ENCODE measurements around the gene PAK4.

Gene PAK4

GRCh38 chr19:39127812-39128515, 2.4 kb downstream of the PAK4 start:
- no peaks in the 10 kb centered on the region for H3K9me3 Mint-ChIP-seq
- ATAC-seq (replicated peaks): no peak
- peaks cover 20% of the 10 kb centered on the region for H3K36me3 Mint-ChIP-seq (ENCODE audit: insufficient read depth)
- no peak for DNase-seq
- H3K27ac Mint-ChIP-seq: peak overlapping the region; percentile 94 to 98
- H3K4me1 Mint-ChIP-seq (ENCODE audit: low read depth in 2 of 2): peaks cover 52 to 57% of the 10 kb centered on the region in 2 donors
- no peaks in the 10 kb centered on the region for H3K27me3 Mint-ChIP-seq
- H3K4me3 Mint-ChIP-seq: no peak overlapping the region

DNA sequence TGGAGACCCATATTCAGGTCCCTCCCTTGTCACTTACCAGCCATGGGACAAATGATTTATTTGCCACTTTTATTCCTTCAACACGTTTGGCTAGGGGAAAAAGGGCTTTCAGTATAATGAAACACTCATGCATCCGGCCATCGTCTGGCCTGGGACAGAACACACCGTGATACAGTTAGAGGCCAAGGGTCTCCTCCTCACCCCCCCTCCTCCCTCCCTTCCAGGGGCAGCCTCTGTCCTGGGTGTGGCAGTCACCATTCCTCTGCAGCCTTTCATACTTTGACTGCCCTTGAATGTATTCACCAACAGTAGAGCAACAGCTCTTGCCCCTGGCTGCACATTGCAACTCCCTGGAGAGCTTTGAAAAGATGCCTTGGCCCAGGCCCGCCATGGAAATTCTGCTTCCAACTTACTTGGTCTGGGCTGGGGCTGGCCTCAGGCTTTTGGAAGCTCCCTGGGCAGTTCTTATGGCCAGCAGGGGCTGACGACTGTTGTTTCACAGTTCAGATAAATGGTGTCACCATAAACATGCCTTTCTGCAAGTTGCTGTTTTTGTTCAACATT, 3.0 kb downstream of the PAK4 start:
- ATAC-seq (replicated peaks): no peak

GRCh38 chr19:39129116-39129515, 3.5 kb downstream of the PAK4 start:
- Mint-ChIP-seq H3K4me3 (no peak overlapping the region), H3K36me3 (ENCODE audit: insufficient read depth) (peaks cover 23% of the 10 kb centered on the region), H3K27ac (peak overlapping the region; percentile 44 to 60), H3K9me3 (no peaks in the 10 kb centered on the region), H3K27me3 (no peaks in the 10 kb centered on the region), H3K4me1 (ENCODE audit: low read depth in 2 of 2) (peaks cover 50 to 57% of the 10 kb centered on the region in 2 donors)
- DNase-seq: no peak
- ATAC-seq (replicated peaks): no peak

More for the DNA sequence above, 3.0 kb downstream of the PAK4 start:
- no peak for DNase-seq
- Mint-ChIP-seq H3K9me3 (no peaks in the 10 kb centered on the region), H3K27me3 (no peaks in the 10 kb centered on the region), H3K36me3 (ENCODE audit: insufficient read depth) (peaks cover 20% of the 10 kb centered on the region), H3K4me1 (ENCODE audit: low read depth in 2 of 2) (peaks cover 52 to 58% of the 10 kb centered on the region in 2 donors), H3K4me3 (no peak overlapping the region), H3K27ac (peak overlapping the region; percentile 44 to 60)

- H3K27ac Mint-ChIP-seq: peak overlapping the region; percentile 21 to 70
- peaks cover 22% of the 10 kb centered on the region for H3K36me3 Mint-ChIP-seq (ENCODE audit: insufficient read depth)
- no peak overlapping the region for H3K4me3 Mint-ChIP-seq
- DNase-seq: no peak
- no peak for ATAC-seq (replicated peaks)
- H3K9me3 Mint-ChIP-seq: no peaks in the 10 kb centered on the region
- no peaks in the 10 kb centered on the region for H3K27me3 Mint-ChIP-seq
- H3K4me1 Mint-ChIP-seq (ENCODE audit: low read depth in 2 of 2): peaks cover 45 to 50% of the 10 kb centered on the region in 2 donors
Measured at GRCh38 chr19:39130337-39131254, 5.0 kb downstream of the PAK4 start.

DNA sequence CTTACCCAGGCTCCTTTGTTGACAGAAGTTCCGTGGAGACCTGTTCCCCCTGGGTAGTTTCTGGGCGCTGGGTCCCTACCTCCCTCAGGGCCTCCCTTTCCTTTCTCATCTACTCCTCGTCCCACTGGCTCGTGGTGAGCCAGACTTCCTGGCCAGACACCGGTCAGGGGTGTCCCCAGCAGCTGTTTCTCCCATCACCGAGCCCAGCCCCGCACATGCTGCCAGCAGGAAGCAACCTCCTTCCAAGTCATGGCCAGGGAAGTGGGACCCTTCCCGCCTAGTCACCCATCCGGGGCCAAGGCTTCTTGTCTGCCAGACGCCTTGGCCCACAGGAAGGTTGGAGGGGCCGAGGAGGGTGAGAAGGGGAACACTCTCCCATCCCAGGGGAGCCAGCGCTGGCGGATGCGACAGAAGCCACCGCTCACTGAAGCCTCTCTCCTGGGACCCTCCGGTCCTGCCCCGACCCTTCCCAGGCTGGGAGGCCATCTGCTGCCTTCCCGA, 5.7 kb downstream of the PAK4 start:
- DNase-seq (no peak), ATAC-seq (replicated peaks) (no peak)
- Mint-ChIP-seq H3K4me1 (ENCODE audit: low read depth in 2 of 2) (peaks cover 43 to 51% of the 10 kb centered on the region in 2 donors), H3K27me3 (no peaks in the 10 kb centered on the region), H3K4me3 (no peak overlapping the region), H3K27ac (peak overlapping the region in 1 of 2 donors; percentile 70), H3K36me3 (ENCODE audit: insufficient read depth) (peaks cover 18% of the 10 kb centered on the region), H3K9me3 (no peaks in the 10 kb centered on the region)

- H3K27ac Mint-ChIP-seq: peak overlapping the region; percentile 70 to 86
- DNase-seq: no peak
- peaks cover 12% of the 10 kb centered on the region for H3K36me3 Mint-ChIP-seq (ENCODE audit: insufficient read depth)
- no peaks in the 10 kb centered on the region for H3K9me3 Mint-ChIP-seq
- ATAC-seq (replicated peaks): peak; percentile 64
- peaks cover 41 to 48% of the 10 kb centered on the region in 2 donors for H3K4me1 Mint-ChIP-seq (ENCODE audit: low read depth in 2 of 2)
- peak overlapping the region; percentile 18 to 26 for H3K4me3 Mint-ChIP-seq
- no peaks in the 10 kb centered on the region for H3K27me3 Mint-ChIP-seq
Measured at GRCh38 chr19:39132344-39132969, 6.9 kb downstream of the PAK4 start.

GRCh38 chr19:39133431-39134270, 8.1 kb downstream of the PAK4 start:
- no peak for DNase-seq
- no peak overlapping the region for H3K27ac Mint-ChIP-seq

DNA sequence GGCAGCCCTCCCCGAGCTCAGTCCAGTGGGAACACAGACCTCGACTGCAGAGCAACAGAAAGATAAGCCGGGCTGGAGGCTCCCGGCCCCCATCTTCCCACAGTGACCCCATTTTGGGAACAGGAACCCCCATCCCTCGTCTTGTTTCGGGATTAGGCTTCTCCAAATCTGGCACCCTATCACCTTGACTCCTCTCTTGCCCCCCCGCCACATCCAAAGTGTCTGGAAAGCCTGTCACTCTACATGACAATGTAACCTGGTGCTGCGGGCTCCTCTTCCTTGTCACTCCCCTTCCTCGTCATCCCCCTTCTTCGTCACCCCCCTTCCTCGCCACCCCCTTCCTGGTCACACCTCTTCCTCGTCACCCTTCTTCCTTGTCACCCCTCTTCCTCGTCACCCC, 10.1 kb downstream of the PAK4 start:
- no peak overlapping the region for H3K27ac Mint-ChIP-seq
- DNase-seq (no peak), ATAC-seq (replicated peaks) (no peak)
- H3K4me1 Mint-ChIP-seq (ENCODE audit: low read depth in 2 of 2): peaks cover 35 to 44% of the 10 kb centered on the region in 2 donors
- peaks cover 12% of the 10 kb centered on the region for H3K36me3 Mint-ChIP-seq (ENCODE audit: insufficient read depth)
- H3K4me3 Mint-ChIP-seq: no peak overlapping the region
- no peaks in the 10 kb centered on the region for H3K27me3 Mint-ChIP-seq
- no peaks in the 10 kb centered on the region for H3K9me3 Mint-ChIP-seq

More at GRCh38 chr19:39133431-39134270, 8.1 kb downstream of the PAK4 start:
- H3K9me3 Mint-ChIP-seq: no peaks in the 10 kb centered on the region
- peaks cover 12% of the 10 kb centered on the region for H3K36me3 Mint-ChIP-seq (ENCODE audit: insufficient read depth)
- peaks cover 39 to 48% of the 10 kb centered on the region in 2 donors for H3K4me1 Mint-ChIP-seq (ENCODE audit: low read depth in 2 of 2)
- no peak overlapping the region for H3K4me3 Mint-ChIP-seq
- H3K27me3 Mint-ChIP-seq: no peaks in the 10 kb centered on the region
- ATAC-seq (replicated peaks): no peak

DNA sequence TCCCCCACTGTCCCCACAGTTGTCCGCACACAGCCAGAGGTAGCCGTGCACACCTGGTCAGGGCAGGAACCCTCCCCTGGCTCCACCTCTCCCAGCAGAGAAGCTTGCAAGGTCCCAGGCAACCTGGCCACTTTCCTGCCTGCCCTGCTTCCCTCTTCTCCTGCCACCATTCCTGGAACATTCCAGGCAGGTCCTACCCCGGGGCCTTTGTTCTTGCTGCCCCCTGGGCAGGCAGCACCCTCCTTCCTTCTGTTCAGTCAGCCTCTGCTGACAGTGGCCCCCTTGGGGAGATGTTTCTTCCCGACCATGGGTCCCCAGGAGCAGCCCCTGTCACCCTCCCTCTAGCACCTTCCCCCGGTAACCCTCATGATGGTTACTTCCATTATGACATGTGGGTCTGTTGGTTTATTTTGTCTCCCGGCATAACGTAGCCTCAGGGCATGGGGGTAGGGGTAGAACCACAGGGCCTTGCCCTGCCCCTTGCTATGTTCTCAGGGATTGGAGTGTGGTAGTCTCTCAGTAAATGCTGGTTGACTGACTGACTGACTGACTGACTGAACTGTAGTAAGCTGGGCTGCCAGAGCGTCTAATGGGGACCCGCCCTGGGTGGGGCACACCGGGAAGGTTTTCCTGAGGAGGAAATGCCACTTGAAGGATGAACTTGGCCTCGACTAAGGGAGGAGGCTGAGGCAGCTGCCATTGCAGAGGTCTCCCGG, 10.8 kb downstream of the PAK4 start:
- peak overlapping the region; percentile 68 to 69 for H3K27ac Mint-ChIP-seq
- no peak overlapping the region for H3K4me3 Mint-ChIP-seq

DNA sequence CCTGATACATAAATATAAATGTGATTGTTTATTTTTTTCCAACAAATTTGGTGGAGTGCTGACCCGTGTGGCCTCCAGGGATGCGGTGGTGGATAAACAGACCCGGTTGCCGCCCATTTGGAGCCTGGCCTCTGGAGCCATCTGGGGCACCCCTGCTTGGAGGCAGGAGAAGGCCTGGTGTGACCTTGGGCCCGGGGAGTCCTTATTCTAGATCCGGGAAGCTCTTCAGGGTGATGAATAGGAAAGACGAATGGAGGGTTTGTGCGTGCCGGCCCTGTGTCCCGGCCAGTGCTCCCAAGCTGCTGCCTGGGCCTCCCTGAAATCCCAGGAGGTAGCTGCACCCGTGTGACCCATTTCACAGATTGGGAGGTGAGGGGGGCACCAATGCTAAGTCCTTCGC, 11.5 kb downstream of the PAK4 start:
- peaks cover 15% of the 10 kb centered on the region for H3K36me3 Mint-ChIP-seq (ENCODE audit: insufficient read depth)
- H3K4me1 Mint-ChIP-seq (ENCODE audit: low read depth in 2 of 2): peaks cover 31 to 39% of the 10 kb centered on the region in 2 donors
- H3K27ac Mint-ChIP-seq: peak overlapping the region in 1 of 2 donors; percentile 68
- H3K9me3 Mint-ChIP-seq: no peaks in the 10 kb centered on the region
- ATAC-seq (replicated peaks) (no peak), DNase-seq (no peak)
- no peaks in the 10 kb centered on the region for H3K27me3 Mint-ChIP-seq
- H3K4me3 Mint-ChIP-seq: no peak overlapping the region

More for the DNA sequence above, 10.8 kb downstream of the PAK4 start:
- Mint-ChIP-seq H3K27me3 (no peaks in the 10 kb centered on the region), H3K36me3 (ENCODE audit: insufficient read depth) (peaks cover 15% of the 10 kb centered on the region), H3K9me3 (no peaks in the 10 kb centered on the region), H3K4me1 (ENCODE audit: low read depth in 2 of 2) (peaks cover 38 to 46% of the 10 kb centered on the region in 2 donors)
- ATAC-seq (replicated peaks) (no peak), DNase-seq (no peak)

DNA sequence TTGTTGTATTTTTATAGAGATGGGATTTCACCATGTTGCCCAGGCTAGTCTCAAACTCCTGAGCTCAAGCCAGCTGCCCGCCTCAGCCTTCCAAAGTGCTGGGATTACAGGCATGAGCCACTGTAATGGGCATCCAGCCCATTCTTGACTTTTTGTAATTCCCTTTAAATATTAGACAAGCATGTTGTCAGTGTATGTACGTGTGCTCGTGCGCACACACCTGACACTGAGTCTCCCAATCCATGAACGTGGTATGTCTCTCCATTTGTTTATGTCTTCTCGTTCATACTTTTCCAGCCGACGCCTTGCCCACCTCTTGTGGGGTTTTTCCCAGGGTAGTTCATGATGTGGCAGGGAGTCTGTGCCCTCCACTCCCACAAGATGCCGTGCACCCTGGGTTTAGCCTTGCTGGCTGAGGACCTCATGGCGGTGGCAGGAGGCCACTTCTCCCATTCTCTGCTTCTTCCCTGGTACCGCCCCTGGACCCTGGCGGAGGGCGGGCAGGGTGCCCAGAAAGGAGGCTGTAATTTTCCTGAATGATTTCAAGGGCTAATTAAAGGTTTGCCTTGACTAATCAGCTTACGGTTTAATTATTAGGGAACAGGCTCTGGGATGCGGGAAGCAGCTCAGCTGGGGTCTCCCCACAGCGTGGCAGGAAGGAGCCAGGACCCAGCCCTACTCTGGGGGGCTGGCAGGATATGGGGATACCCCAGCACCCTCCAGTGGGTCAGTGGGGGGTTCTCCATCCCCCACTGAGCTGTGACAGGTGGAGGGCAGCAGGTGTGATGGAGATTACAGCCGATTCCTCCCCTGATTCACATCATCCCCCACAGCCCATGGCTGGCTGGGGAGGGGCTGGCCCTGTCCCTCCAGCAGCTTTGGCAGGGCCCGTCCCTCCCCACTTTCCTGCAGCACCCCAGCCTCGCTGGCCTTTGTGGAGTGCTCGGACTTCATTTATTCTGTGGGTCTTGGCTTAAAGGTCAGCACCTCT, 12.9 kb downstream of the PAK4 start:
- ATAC-seq (replicated peaks) (no peak), DNase-seq (no peak)
- Mint-ChIP-seq H3K36me3 (ENCODE audit: insufficient read depth) (peaks cover 15% of the 10 kb centered on the region), H3K4me3 (no peak overlapping the region), H3K4me1 (ENCODE audit: low read depth in 2 of 2) (peaks cover 28 to 34% of the 10 kb centered on the region in 2 donors), H3K9me3 (no peaks in the 10 kb centered on the region), H3K27ac (peak overlapping the region in 1 of 2 donors; percentile 55), H3K27me3 (no peaks in the 10 kb centered on the region)
